Thyroid gland (tissue), 4 donors: ENCODE measurements around the gene ZNF182.

Source experiments
- CTCF ChIP-seq, 6 experiments: fragments of 200-600 bp in 3 of 6; fragments of 450-650 bp in 3 of 6; sonication (generic) in 3 of 6; IDR thresholded peaks; one replicate each; pipeline ENCODE4 v1.5.1; 2016 to 2019; ENCODE audit warnings: antibody characterized with exemption in 6 of 6, mild to moderate bottlenecking in 2 of 6, inconsistent platforms in 1 of 6, moderate library complexity in 1 of 6
- POLR2A ChIP-seq, 2 donors: fragments of 450-650 bp; IDR thresholded peaks; one replicate each; pipeline ENCODE4 v1.6.1; 2017; ENCODE audit warnings: antibody characterized with exemption in 2 of 2, mild to moderate bottlenecking in 2 of 2, moderate library complexity in 1 of 2

- TF ChIP-seq CTCF (IDR thresholded peaks at IDR 0.05) (no peak), POLR2A (IDR thresholded peaks at IDR 0.05) (no peak)
These were observed 30.6 kb downstream of the ZNF182 start for GRCh38 chrX:47973235-47973634.
